GM19238 (cell line): ENCODE data around the gene VAC14.
"Not testable (repeated sequence)": the region's sequence is repeated elsewhere in the genome, so short reads cannot be mapped to it uniquely, and the experiment has no call there.

Experiments
- DNase-seq: peaks from one replicate; pipeline ENCODE4 v3.0.0; 2011; ENCODE audit warnings: low spot score; ENCODE audit not compliant: insufficient read length

Gene VAC14

GRCh38 chr16:70800781-70801480 is at the start of gene VAC14:
Gene VAC14 (minus strand): TSS chr16:70801158. CDS start chr16:70800900, 258 bp downstream.
- DNase-seq: peak; percentile 92

GRCh38 chr16:70823498-70824118 is 22.6 kb upstream of the VAC14 start:
- DNase-seq: not testable (repeated sequence)

- not testable (repeated sequence) for DNase-seq
Observed at GRCh38 chr16:70822734-70823133, 21.8 kb upstream of the VAC14 start.

- not testable (repeated sequence) for DNase-seq
Observed at GRCh38 chr16:70818088-70818487, 17.1 kb upstream of the VAC14 start.

- DNase-seq: no peak
Observed at GRCh38 chr16:70809392-70810060, 8.6 kb upstream of the VAC14 start.

GRCh38 chr16:70808371-70808770 is 7.4 kb upstream of the VAC14 start:
- DNase-seq: no peak

- DNase-seq: no peak
Observed at GRCh38 chr16:70805787-70806186, 4.8 kb upstream of the VAC14 start.

- no peak for DNase-seq
Observed at GRCh38 chr16:70805380-70805779, 4.4 kb upstream of the VAC14 start.

- no peak for DNase-seq
Observed at GRCh38 chr16:70804734-70805169, 3.8 kb upstream of the VAC14 start.

GRCh38 chr16:70804153-70804733 is 3.3 kb upstream of the VAC14 start:
- no peak for DNase-seq

GRCh38 chr16:70803319-70803718 is 2.4 kb upstream of the VAC14 start:
- no peak for DNase-seq

- no peak for DNase-seq
Observed at GRCh38 chr16:70801611-70802010, 653 bp upstream of the VAC14 start.

GRCh38 chr16:70800311-70800710 is 647 bp downstream of the VAC14 start:
- DNase-seq: no peak

GRCh38 chr16:70796301-70796700 is 4.7 kb downstream of the VAC14 start:
- no peak for DNase-seq

GRCh38 chr16:70795296-70795912 is 5.6 kb downstream of the VAC14 start:
- DNase-seq: no peak

- DNase-seq: no peak
Observed at GRCh38 chr16:70793851-70794502, 7.0 kb downstream of the VAC14 start.

- DNase-seq: no peak
Observed at GRCh38 chr16:70790815-70791214, 10.1 kb downstream of the VAC14 start.

- no peak for DNase-seq
Observed at GRCh38 chr16:70789595-70790447, 11.1 kb downstream of the VAC14 start.

GRCh38 chr16:70788668-70789594 is 12.0 kb downstream of the VAC14 start:
- no peak for DNase-seq
